HG02798 (cell line): Measurements from ENCODE around the gene UBE2L5.
A peak's percentile ranks its signal among the peaks of the same experiment; 100 is the strongest.
"Not testable (repeated sequence)": the region's sequence is repeated elsewhere in the genome, so short reads cannot be mapped to it uniquely, and the experiment has no call there.

Experiments used
- ATAC-seq: cut with Tn5 transposase; IDR thresholded peaks from one replicate; pipeline ENCODE4 v1.9.1; 2021; ENCODE audit warnings: mild to moderate bottlenecking; ENCODE audit not compliant: unreplicated experiment, poor library complexity

UBE2L5 gene

GRCh38 chr13:30435911-30436451 lies 13.7 kb downstream of the UBE2L5 start:
- ATAC-seq, result no peak

- no peak for ATAC-seq
Observed at GRCh38 chr13:30437177-30437576, 14.9 kb downstream of the UBE2L5 start.

- no peak for ATAC-seq
Observed at GRCh38 chr13:30438286-30438685, 16.0 kb downstream of the UBE2L5 start.

- ATAC-seq, result no peak
Observed at GRCh38 chr13:30440910-30441703, 18.8 kb downstream of the UBE2L5 start.

DNA sequence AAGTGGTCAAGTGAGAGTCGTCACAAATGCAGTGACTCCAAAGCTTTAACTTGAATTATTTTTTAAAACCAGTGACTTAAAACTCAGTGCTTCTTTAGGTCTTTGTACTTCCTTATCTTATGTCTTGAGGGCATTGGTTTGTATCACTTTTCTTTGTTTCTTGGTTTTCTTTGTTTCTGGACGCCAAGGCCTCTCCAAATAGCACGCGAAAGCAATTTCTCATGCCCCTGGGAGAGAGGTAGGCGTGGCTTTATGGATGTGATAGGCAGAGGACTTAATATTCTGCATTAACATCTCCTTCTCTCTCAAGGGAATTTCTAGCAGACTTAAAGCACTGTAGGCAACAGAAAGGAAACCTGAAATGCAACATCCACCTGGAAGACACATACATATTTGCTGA lies 20.6 kb downstream of the UBE2L5 start:
- ATAC-seq, result no peak

GRCh38 chr13:30443491-30443890 lies 21.2 kb downstream of the UBE2L5 start:
- ATAC-seq, result not testable (repeated sequence)

- peak; percentile 32 for ATAC-seq
Observed at GRCh38 chr13:30443957-30444404, 21.7 kb downstream of the UBE2L5 start.

DNA sequence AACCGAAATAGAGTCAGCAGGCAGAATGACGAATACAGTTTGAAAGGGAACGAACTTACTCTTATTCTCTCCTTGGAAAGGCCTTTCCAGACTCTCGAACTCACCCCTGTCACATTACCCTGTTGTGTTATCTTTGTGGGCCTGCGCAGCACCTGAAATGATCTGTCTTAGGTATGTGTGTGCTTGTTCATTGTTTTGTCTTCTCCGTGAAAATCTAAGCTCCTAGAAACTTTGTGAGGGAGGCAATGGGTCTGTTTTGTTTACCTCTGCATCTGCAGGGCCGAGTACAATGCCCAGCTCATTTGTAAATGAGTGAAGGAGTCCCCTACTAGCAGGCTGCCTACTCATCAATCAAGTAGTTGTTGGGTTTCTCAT lies 23.8 kb downstream of the UBE2L5 start:
- ATAC-seq, result no peak

DNA sequence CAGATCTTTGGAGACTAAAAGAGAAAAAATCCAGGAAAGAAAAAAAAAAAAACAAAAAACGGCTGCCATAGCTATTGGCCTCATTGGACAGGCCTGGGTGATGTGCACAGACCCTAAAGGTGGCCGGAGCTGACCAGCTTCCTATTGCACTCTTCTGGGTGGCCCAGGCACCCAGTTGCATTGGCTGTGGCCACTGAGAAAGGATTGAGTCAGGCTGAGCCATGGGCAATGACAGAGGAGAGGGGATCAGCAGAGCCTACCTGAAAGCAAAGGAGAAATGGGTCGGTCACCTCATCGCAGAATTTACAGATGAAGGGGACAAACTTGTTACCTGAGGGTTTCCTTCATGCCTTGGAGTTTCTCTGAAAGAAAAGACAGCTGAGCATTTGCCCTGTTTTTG lies 26.1 kb downstream of the UBE2L5 start:
- no peak for ATAC-seq

DNA sequence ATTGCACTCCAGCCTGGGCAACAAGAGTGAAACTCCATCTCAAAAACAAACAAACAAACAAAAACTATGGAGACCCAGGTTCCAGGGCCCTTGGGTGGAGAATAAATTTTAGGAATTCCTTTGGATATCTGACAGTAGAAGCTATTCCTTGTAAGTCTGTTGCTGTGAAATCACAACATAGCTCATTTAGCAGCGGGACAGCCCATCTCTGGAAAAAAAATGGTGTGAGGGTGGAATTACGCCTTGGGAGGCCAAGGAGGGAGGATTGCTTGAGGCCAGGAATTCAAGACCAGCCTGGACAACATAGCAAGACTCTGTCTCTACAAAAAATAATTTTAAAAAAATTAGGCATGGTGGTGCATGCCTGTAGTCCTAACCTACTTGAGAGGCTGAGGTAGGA lies 27.8 kb downstream of the UBE2L5 start:
- no peak for ATAC-seq

- not testable (repeated sequence) for ATAC-seq
Observed at GRCh38 chr13:30451476-30451875, 29.2 kb downstream of the UBE2L5 start.

DNA sequence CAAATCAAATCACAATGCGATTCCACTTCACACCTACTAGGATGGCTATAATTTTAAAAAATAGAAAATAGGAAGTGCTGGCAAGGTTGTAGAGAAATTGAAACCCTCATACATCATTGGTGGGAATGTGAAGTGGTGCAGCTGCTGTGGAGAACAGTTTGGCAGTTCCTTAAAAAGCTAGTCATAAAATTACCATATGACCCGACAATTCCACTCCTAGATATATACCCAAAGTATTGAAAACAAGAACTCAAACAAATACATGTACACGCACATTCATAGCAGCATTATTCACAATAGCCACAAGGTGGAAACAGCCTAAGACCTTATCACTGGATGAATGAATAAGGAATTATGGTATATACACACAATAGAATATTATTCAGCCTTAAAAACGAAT lies 31.4 kb downstream of the UBE2L5 start:
- no peak for ATAC-seq

DNA sequence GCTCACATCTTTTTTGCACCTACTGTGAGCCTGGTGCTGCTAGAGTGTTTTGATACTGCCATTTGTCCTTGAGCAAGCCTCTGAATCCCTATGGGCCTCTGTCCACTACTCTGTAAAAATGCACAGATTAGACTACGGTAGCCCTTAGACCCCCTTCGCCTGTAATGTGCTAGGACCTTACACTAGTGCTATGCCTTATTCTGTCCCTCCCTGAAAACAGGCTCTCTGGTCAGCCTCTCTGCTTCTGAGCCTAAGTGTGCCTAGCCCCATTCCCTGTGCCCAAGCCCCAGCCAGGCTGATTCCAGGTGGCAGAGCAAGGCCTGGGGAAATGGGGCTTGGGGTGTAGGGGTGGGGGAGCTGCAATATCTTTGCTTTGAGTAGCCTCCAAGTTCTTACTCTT lies 32.7 kb downstream of the UBE2L5 start:
- ATAC-seq, result no peak

- ATAC-seq, result no peak
Observed at GRCh38 chr13:30456290-30456689, 34.0 kb downstream of the UBE2L5 start.

GRCh38 chr13:30457306-30457891 lies 35.1 kb downstream of the UBE2L5 start:
- no peak for ATAC-seq

GRCh38 chr13:30461279-30462066 lies 39.2 kb downstream of the UBE2L5 start:
- ATAC-seq, result not testable (repeated sequence)

- peak; percentile 34 for ATAC-seq
Observed at GRCh38 chr13:30463787-30464495, 41.6 kb downstream of the UBE2L5 start.

- peak; percentile 39 for ATAC-seq
Observed at GRCh38 chr13:30464496-30465342, 42.4 kb downstream of the UBE2L5 start.

- no peak for ATAC-seq
Observed at GRCh38 chr13:30465343-30465592, 43.0 kb downstream of the UBE2L5 start.
